Measurements from ENCODE around the gene VWCE. TPM values are rescaled to one million over a fixed set of nuclear protein-coding genes. Genes with fewer than 3 reads are reported as not detected.

The VWCE gene
- total RNA-seq, 8 experiments from 2014 or later: 2.1 to 7.2 (median 3.6) TPM

GRCh38 chr11:61335355-61335710 is 40.2 kb upstream of the VWCE start:
- no peak for ATAC-seq (replicated peaks in 6 of 8)
- WGBS, 10 experiments: 20 to 80% (median 50%) methylated on average over 1 of the region's 1 CpG; no CpG with 5 or more reads in 6 of the 10 experiments
- H3K4me1 ChIP-seq (replicated peaks in 1 of 2): peaks cover 34 to 41% of the 10 kb centered on the region in 2 donors
- no peak overlapping the region for H3K4me3 ChIP-seq
- H3K27ac ChIP-seq: peak overlapping the region in 1 of 2 donors; percentile 26
- in situ Hi-C loops (cut with MboI; ENCODE audit: low pct_unique_long_range_greater_than_20kb in 2 of 9, low sequenced_read_pairs in 9 of 9, unreplicated experiment in 9 of 9): loop anchor here in 2 of 9 experiments (10.0 to 25.0 kb wide), 2 partner anchors 49 to 302 kb away; no protein-coding TSS in a partner anchor

GRCh38 chr11:61334434-61335354 is 39.6 kb upstream of the VWCE start:
- in situ Hi-C loops (cut with MboI; ENCODE audit: low pct_unique_long_range_greater_than_20kb in 2 of 9, low sequenced_read_pairs in 9 of 9, unreplicated experiment in 9 of 9): loop anchor here in 2 of 9 experiments (10.0 to 25.0 kb wide), 2 partner anchors 50 to 303 kb away; no protein-coding TSS in a partner anchor
- Histone ChIP-seq H3K4me3 (no peak overlapping the region), H3K4me1 (replicated peaks in 1 of 2) (peaks cover 34 to 41% of the 10 kb centered on the region in 2 donors), H3K27ac (peak overlapping the region; percentile 22 to 26)
- ATAC-seq (replicated peaks in 6 of 8): peak in 3 of 8 experiments; percentile 2 to 19 (median 5)
- 20 to 100% (median 71%) methylated on average over 1 to 10 of the region's 16 CpGs; no CpG with 5 or more reads in 1 of the 10 experiments for WGBS, 10 experiments

- H3K27ac ChIP-seq: peak overlapping the region; percentile 93 to 97
- peak overlapping the region; percentile 58 to 95 (median 91) for H3K4me3 ChIP-seq
- WGBS, 10 experiments: 0 to 100% (median 24%) methylated on average over 1 to 11 of the region's 19 CpGs; no CpG with 5 or more reads in 1 of the 10 experiments
- no peak for ATAC-seq (replicated peaks in 6 of 8)
- H3K4me1 ChIP-seq (replicated peaks in 1 of 2): peaks cover 34 to 41% of the 10 kb centered on the region in 2 donors
- in situ Hi-C loops (cut with MboI; ENCODE audit: low pct_unique_long_range_greater_than_20kb in 2 of 9, low sequenced_read_pairs in 9 of 9, unreplicated experiment in 9 of 9): loop anchor here in 2 of 9 experiments (10.0 to 25.0 kb wide), 2 partner anchors 51 to 304 kb away; no protein-coding TSS in a partner anchor
These were observed 38.7 kb upstream of the VWCE start for GRCh38 chr11:61333550-61334433.

GRCh38 chr11:61332797-61333549 is 37.9 kb upstream of the VWCE start, which contains the start of the genes DDB1 and TKFC:
TSS of gene DDB1 (minus strand) at chr11:61333105. CDS start at chr11:61332968, 137 bp downstream.
TSS of gene TKFC (plus strand) at chr11:61333228. CDS start at chr11:61334729, 1,501 bp downstream.
- in situ Hi-C loops (cut with MboI; ENCODE audit: low pct_unique_long_range_greater_than_20kb in 2 of 9, low sequenced_read_pairs in 9 of 9, unreplicated experiment in 9 of 9): loop anchor here in 2 of 9 experiments (10.0 to 25.0 kb wide), 2 partner anchors 52 to 304 kb away; no protein-coding TSS in a partner anchor
- peak within 1 kb of the TSS; percentile 93 to 97 for H3K27ac ChIP-seq
- peaks cover 34 to 41% of the 10 kb centered on the region in 2 donors for H3K4me1 ChIP-seq (replicated peaks in 1 of 2)
- 0 to 3% (median 0%) methylated on average over 3 to 15 of the region's 81 CpGs; no CpG with 5 or more reads in 5 of the 10 experiments for WGBS, 10 experiments
- ATAC-seq (replicated peaks in 6 of 8): peak; percentile 77 to 94 (median 92)
- H3K4me3 ChIP-seq: peak within 1 kb of the TSS; percentile 58 to 95 (median 91)

- ATAC-seq (replicated peaks in 6 of 8): peak in 3 of 8 experiments; percentile 8 to 13 (median 12)
- in situ Hi-C loops (cut with MboI; ENCODE audit: low pct_unique_long_range_greater_than_20kb in 2 of 9, low sequenced_read_pairs in 9 of 9, unreplicated experiment in 9 of 9): loop anchor here in 2 of 9 experiments (10.0 to 25.0 kb wide), 2 partner anchors 52 to 305 kb away; no protein-coding TSS in a partner anchor
- Histone ChIP-seq H3K4me3 (peak overlapping the region; percentile 58 to 95 (median 91)), H3K27ac (peak overlapping the region; percentile 93 to 97), H3K4me1 (replicated peaks in 1 of 2) (peaks cover 34 to 41% of the 10 kb centered on the region in 2 donors)
- WGBS, 10 experiments: 0 to 10% (median 0%) methylated on average over 1 to 4 of the region's 24 CpGs; no CpG with 5 or more reads in 4 of the 10 experiments
These were observed 37.2 kb upstream of the VWCE start for GRCh38 chr11:61332281-61332796.

- H3K4me1 ChIP-seq (replicated peaks in 1 of 2): peaks cover 33 to 39% of the 10 kb centered on the region in 2 donors
- no peak overlapping the region for H3K27ac ChIP-seq
- in situ Hi-C loops (cut with MboI; ENCODE audit: low pct_unique_long_range_greater_than_20kb in 2 of 9, low sequenced_read_pairs in 9 of 9, unreplicated experiment in 9 of 9): loop anchor here in 2 of 9 experiments (10.0 to 25.0 kb wide), 2 partner anchors 53 to 306 kb away; no protein-coding TSS in a partner anchor
- ATAC-seq (replicated peaks in 6 of 8): no peak
- H3K4me3 ChIP-seq: peak overlapping the region; percentile 58 to 95 (median 91)
- 21 to 90% (median 74%) methylated on average over 2 to 6 of the region's 6 CpGs; no CpG with 5 or more reads in 1 of the 10 experiments for WGBS, 10 experiments
These were observed 36.5 kb upstream of the VWCE start for GRCh38 chr11:61331651-61332050.

- in situ Hi-C loops (cut with MboI; ENCODE audit: low pct_unique_long_range_greater_than_20kb in 2 of 9, low sequenced_read_pairs in 9 of 9, unreplicated experiment in 9 of 9): loop anchor here in 2 of 9 experiments (10.0 to 25.0 kb wide), 2 partner anchors 55 to 307 kb away; no protein-coding TSS in a partner anchor
- WGBS, 10 experiments: 93 to 100% (median 97%) methylated on average over 1 to 4 of the region's 4 CpGs; no CpG with 5 or more reads in 4 of the 10 experiments
- no peak overlapping the region for H3K27ac ChIP-seq
- H3K4me1 ChIP-seq (replicated peaks in 1 of 2): peaks cover 25 to 27% of the 10 kb centered on the region in 2 donors
- ATAC-seq (replicated peaks in 6 of 8): no peak
- no peak overlapping the region for H3K4me3 ChIP-seq
These were observed 34.8 kb upstream of the VWCE start for GRCh38 chr11:61329871-61330270.

GRCh38 chr11:61328351-61328750 is 33.2 kb upstream of the VWCE start:
- ATAC-seq (replicated peaks in 6 of 8): no peak
- in situ Hi-C loops (cut with MboI; ENCODE audit: low pct_unique_long_range_greater_than_20kb in 2 of 9, low sequenced_read_pairs in 9 of 9, unreplicated experiment in 9 of 9): loop anchor here in 1 of 9 experiments (25.0 kb wide), 1 partner anchor 309 kb away; no protein-coding TSS in a partner anchor
- 93 to 100% (median 100%) methylated on average over 1 to 6 of the region's 9 CpGs; no CpG with 5 or more reads in 2 of the 10 experiments for WGBS, 10 experiments
- peaks cover 12 to 14% of the 10 kb centered on the region in 2 donors for H3K4me1 ChIP-seq (replicated peaks in 1 of 2)
- no peak overlapping the region for H3K4me3 ChIP-seq
- no peak overlapping the region for H3K27ac ChIP-seq

- in situ Hi-C loops (cut with MboI; ENCODE audit: low pct_unique_long_range_greater_than_20kb in 2 of 9, low sequenced_read_pairs in 9 of 9, unreplicated experiment in 9 of 9): loop anchor here in 1 of 9 experiments (25.0 kb wide), 1 partner anchor 310 kb away; no protein-coding TSS in a partner anchor
These were observed 32.6 kb upstream of the VWCE start for GRCh38 chr11:61327669-61328071.

GRCh38 chr11:61325649-61326414 is 30.7 kb upstream of the VWCE start:
- peak in 3 of 8 experiments; percentile 26 to 66 (median 56) for ATAC-seq (replicated peaks in 6 of 8)

More at GRCh38 chr11:61327669-61328071, 32.6 kb upstream of the VWCE start:
- H3K27ac ChIP-seq: no peak overlapping the region
- no peak overlapping the region for H3K4me3 ChIP-seq
- ATAC-seq (replicated peaks in 6 of 8): peak in 2 of 8 experiments; percentile 13 to 24
- H3K4me1 ChIP-seq (replicated peaks in 1 of 2): peaks cover 12 to 14% of the 10 kb centered on the region in 2 donors

More at GRCh38 chr11:61325649-61326414, 30.7 kb upstream of the VWCE start:
- in situ Hi-C loops (cut with MboI; ENCODE audit: low pct_unique_long_range_greater_than_20kb in 2 of 9, low sequenced_read_pairs in 9 of 9, unreplicated experiment in 9 of 9): loop anchor here in 1 of 9 experiments (25.0 kb wide), 1 partner anchor 311 kb away; no protein-coding TSS in a partner anchor
- Histone ChIP-seq H3K4me3 (no peak overlapping the region), H3K27ac (no peak overlapping the region), H3K4me1 (replicated peaks in 1 of 2) (peaks cover under 1 to 2% of the 10 kb centered on the region in 2 donors)
- WGBS, 10 experiments: 55 to 100% (median 94%) methylated on average over 1 to 2 of the region's 2 CpGs; no CpG with 5 or more reads in 1 of the 10 experiments
